Lower lobe of right lung (tissue), 2 donors: ENCODE measurements around the gene PRSS37. TPM values are rescaled to one million over a fixed set of nuclear protein-coding genes. Genes with fewer than 3 reads are reported as not detected.

ENCODE experiments used
- ATAC-seq, 2 donors: fragments of 200-7000 bp; cut with Tn5 transposase; one replicate each; pipeline ENCODE4 v1.9.1; 2020 to 2022; ENCODE audit warnings: mild to moderate bottlenecking in 2 of 2, moderate library complexity in 2 of 2
- DNase-seq: peaks from one replicate; pipeline ENCODE4 v3.0.0-alpha.2; 2020
- H3K27ac ChIP-seq: fragments of 200-600 bp; one replicate; pipeline ENCODE4 v1.8.0; 2022
- H3K27me3 ChIP-seq: fragments of 200-600 bp; one replicate; pipeline ENCODE4 v1.8.0; 2022; ENCODE audit warnings: low read depth
- H3K36me3 ChIP-seq: fragments of 200-600 bp; one replicate; pipeline ENCODE4 v1.8.0; 2022; ENCODE audit warnings: mild to moderate bottlenecking
- H3K4me1 ChIP-seq: fragments of 200-600 bp; one replicate; pipeline ENCODE4 v1.8.0; 2022
- H3K4me3 ChIP-seq: fragments of 200-600 bp; one replicate; pipeline ENCODE4 v1.8.0; 2022; ENCODE audit warnings: mild to moderate bottlenecking
- H3K9me3 ChIP-seq: fragments of 200-600 bp; one replicate; pipeline ENCODE4 v1.8.0; 2022
- intact Hi-C: fragments of 100-400 bp; cut with DNase I; formaldehyde crosslinking; loops from one replicate; pipeline ENCODE4 v1.11.0; 2022
- total RNA-seq: library from RNA; stranded (reverse); fragmentation: NEBNext Ultra II Directional; extraction: Animal tissue kit (Norgen Biotek cat#: 25700); gene quantifications from one replicate; pipeline ENCODE4 v1.2.1, GENCODE V29; 2021
- TF ChIP-seq, protein P1 (sequence below): fragments of 200-600 bp; IDR thresholded peaks from one replicate; pipeline ENCODE4 v1.8.0; 2022; ENCODE audit warnings: antibody characterized with exemption, mild to moderate bottlenecking
- donor health status: DM: no; HTN: yes; CAD: no; lungs with severe emphysema.

The PRSS37 gene
- total RNA-seq, 1 donor from 2014 or later, result not detected

- Histone ChIP-seq H3K4me3 (no peak overlapping the region), H3K9me3 (no peaks in the 10 kb centered on the region), H3K27me3 (no peaks in the 10 kb centered on the region), H3K27ac (no peak overlapping the region), H3K4me1 (no peaks in the 10 kb centered on the region), H3K36me3 (no peaks in the 10 kb centered on the region)
- DNase-seq (no peak), ATAC-seq (no peak)
- TF ChIP-seq, protein P1, sequence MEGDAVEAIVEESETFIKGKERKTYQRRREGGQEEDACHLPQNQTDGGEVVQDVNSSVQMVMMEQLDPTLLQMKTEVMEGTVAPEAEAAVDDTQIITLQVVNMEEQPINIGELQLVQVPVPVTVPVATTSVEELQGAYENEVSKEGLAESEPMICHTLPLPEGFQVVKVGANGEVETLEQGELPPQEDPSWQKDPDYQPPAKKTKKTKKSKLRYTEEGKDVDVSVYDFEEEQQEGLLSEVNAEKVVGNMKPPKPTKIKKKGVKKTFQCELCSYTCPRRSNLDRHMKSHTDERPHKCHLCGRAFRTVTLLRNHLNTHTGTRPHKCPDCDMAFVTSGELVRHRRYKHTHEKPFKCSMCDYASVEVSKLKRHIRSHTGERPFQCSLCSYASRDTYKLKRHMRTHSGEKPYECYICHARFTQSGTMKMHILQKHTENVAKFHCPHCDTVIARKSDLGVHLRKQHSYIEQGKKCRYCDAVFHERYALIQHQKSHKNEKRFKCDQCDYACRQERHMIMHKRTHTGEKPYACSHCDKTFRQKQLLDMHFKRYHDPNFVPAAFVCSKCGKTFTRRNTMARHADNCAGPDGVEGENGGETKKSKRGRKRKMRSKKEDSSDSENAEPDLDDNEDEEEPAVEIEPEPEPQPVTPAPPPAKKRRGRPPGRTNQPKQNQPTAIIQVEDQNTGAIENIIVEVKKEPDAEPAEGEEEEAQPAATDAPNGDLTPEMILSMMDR, result no peak
- intact Hi-C loops, result no loop called here
Observed at GRCh38 chr7:141876371-141876770, 35.1 kb upstream of the PRSS37 start.

GRCh38 chr7:141875453-141875852 lies 34.2 kb upstream of the PRSS37 start:
- no peak for DNase-seq
- Histone ChIP-seq H3K36me3 (no peaks in the 10 kb centered on the region), H3K4me3 (no peak overlapping the region), H3K27me3 (no peaks in the 10 kb centered on the region), H3K4me1 (no peaks in the 10 kb centered on the region), H3K9me3 (no peaks in the 10 kb centered on the region), H3K27ac (no peak overlapping the region)
- TF ChIP-seq, protein P1, result no peak
- ATAC-seq, result no peak
- intact Hi-C loops, result no loop called here

DNA sequence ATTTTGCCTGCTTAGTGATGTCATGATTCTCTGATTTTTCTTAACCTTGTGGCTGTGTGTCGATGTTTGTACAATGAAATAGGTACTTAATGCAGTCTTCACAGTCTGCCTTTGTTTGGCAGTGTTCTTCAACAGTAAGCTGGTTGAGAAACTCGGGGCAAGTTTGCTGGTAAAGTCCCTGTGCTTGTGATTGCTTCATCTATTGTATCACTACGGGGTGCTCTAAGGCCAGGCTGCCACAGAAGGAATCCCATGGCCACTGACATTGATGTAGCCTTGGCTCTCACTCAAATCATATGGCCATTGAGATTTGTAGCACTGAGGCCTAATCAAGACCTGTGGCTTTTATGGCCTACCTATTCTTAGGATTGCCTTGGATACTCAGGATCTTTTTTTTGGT lies 33.5 kb upstream of the PRSS37 start:
- peak; percentile 41 to 67 for ATAC-seq
- TF ChIP-seq, protein P1, result no peak
- DNase-seq, result no peak
- no peak overlapping the region for H3K4me3 ChIP-seq
- no peaks in the 10 kb centered on the region for H3K9me3 ChIP-seq
- no peaks in the 10 kb centered on the region for H3K27me3 ChIP-seq
- no peaks in the 10 kb centered on the region for H3K36me3 ChIP-seq
- no peaks in the 10 kb centered on the region for H3K4me1 ChIP-seq
- H3K27ac ChIP-seq, result no peak overlapping the region
- intact Hi-C loops, result no loop called here

DNA sequence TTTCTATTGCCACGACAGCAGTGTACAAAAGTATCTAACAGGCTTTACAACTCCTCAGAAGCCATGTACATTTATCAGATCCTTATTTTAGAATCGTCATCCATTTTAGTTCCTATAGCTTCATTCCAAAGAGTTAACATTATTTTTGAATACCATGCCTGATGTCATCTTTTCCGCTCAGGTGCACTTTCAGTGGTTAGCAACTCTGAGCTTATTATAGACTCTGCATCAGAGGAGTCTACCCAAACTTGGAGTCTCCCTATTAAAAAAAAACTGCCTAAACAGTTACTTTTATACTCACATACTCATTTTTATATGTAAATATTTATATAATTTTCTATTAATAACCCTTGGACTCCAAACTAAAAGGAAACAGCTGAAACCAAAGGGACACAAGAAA lies 31.6 kb upstream of the PRSS37 start:
- no peak for DNase-seq
- no peak overlapping the region for H3K27ac ChIP-seq

DNA sequence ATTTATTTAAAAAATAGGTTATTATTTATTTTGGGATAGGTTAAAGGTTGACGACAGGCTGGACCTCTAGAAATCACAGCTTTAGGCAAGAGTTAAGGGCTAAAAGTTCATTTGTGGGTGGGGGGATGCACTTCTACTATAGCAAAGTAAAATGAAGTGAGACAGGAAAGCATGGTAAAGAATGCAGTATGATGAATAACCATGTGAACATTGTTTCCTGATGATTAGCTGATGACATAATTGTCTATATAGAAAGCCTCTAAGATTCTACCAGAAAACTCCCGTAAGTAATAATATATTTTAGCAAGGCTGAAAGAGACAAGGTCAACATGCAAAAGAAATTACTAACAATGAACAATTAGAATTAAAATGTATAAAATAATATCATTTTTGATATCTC lies 25.7 kb upstream of the PRSS37 start:
- intact Hi-C loops, result no loop called here
- no peaks in the 10 kb centered on the region for H3K36me3 ChIP-seq
- TF ChIP-seq, protein P1, result no peak
- H3K4me1 ChIP-seq, result no peaks in the 10 kb centered on the region
- H3K27ac ChIP-seq, result no peak overlapping the region
- no peak overlapping the region for H3K4me3 ChIP-seq
- H3K27me3 ChIP-seq, result no peaks in the 10 kb centered on the region
- no peaks in the 10 kb centered on the region for H3K9me3 ChIP-seq
- DNase-seq (no peak), ATAC-seq (no peak)

More for the DNA sequence above, 31.6 kb upstream of the PRSS37 start:
- intact Hi-C loops, result no loop called here
- ATAC-seq, result no peak
- no peaks in the 10 kb centered on the region for H3K4me1 ChIP-seq
- TF ChIP-seq, protein P1, result no peak
- H3K36me3 ChIP-seq, result no peaks in the 10 kb centered on the region
- no peaks in the 10 kb centered on the region for H3K27me3 ChIP-seq
- H3K4me3 ChIP-seq, result no peak overlapping the region
- H3K9me3 ChIP-seq, result no peaks in the 10 kb centered on the region
